ENCODE data around the gene NCKAP5. TPM values are rescaled to one million over a fixed set of nuclear protein-coding genes. Genes with fewer than 3 reads are reported as not detected.

NCKAP5 gene
- total and polyA plus RNA-seq, 8 donors = 0.23 to 1.5 (median 0.44) TPM

GRCh38 chr2:133248264-133248663 lies 320.0 kb downstream of the NCKAP5 start:
- H3K4me1 ChIP-seq = no peaks in the 10 kb centered on the region
- TF ChIP-seq CTCF (IDR thresholded peaks at IDR 0.05) = no peak
- no peak overlapping the region for H3K27ac ChIP-seq
- ATAC-seq = no peak
- H3K27me3 ChIP-seq = no peaks in the 10 kb centered on the region
- no peak for DNase-seq
- no peaks in the 10 kb centered on the region for H3K9me3 ChIP-seq
- 73 to 74% methylated on average over 4 of the region's 4 CpGs for WGBS, 2 donors
- no peaks in the 10 kb centered on the region for H3K36me3 ChIP-seq
- H3K4me3 ChIP-seq = no peak overlapping the region
- intact Hi-C loops (cut with DNase I) = no loop called here
- FAIRE-seq = no peak

- FAIRE-seq (no peak), DNase-seq (no peak), ATAC-seq (peak in 2 of 4 donors; percentile 26 to 63)
- TF ChIP-seq CTCF (IDR thresholded peaks at IDR 0.05) = no peak
- intact Hi-C loops (cut with DNase I) = no loop called here
- H3K27ac ChIP-seq = no peak overlapping the region
- WGBS, 2 donors = 77 to 85% methylated on average over 2 of the region's 2 CpGs
- H3K4me3 ChIP-seq = no peak overlapping the region
- no peaks in the 10 kb centered on the region for H3K36me3 ChIP-seq
- no peaks in the 10 kb centered on the region for H3K27me3 ChIP-seq
- no peaks in the 10 kb centered on the region for H3K4me1 ChIP-seq
- H3K9me3 ChIP-seq = no peaks in the 10 kb centered on the region
Measured at GRCh38 chr2:133247631-133248030, 320.6 kb downstream of the NCKAP5 start.

- ATAC-seq (no peak), FAIRE-seq (no peak), DNase-seq (no peak)
- intact Hi-C loops (cut with DNase I) = no loop called here
- no peak overlapping the region for H3K4me3 ChIP-seq
- TF ChIP-seq CTCF (IDR thresholded peaks at IDR 0.05) = no peak
- no peaks in the 10 kb centered on the region for H3K27me3 ChIP-seq
- no peaks in the 10 kb centered on the region for H3K9me3 ChIP-seq
- 42 to 56% methylated on average over 2 of the region's 2 CpGs for WGBS, 2 donors
- peaks cover 0 to 3% (median 0%) of the 10 kb centered on the region in 3 donors for H3K4me1 ChIP-seq
- no peak overlapping the region for H3K27ac ChIP-seq
- no peaks in the 10 kb centered on the region for H3K36me3 ChIP-seq
Measured at GRCh38 chr2:133241224-133241571, 327.1 kb downstream of the NCKAP5 start.

- Histone ChIP-seq H3K36me3 (no peaks in the 10 kb centered on the region), H3K27me3 (no peaks in the 10 kb centered on the region), H3K4me3 (no peak overlapping the region), H3K27ac (no peak overlapping the region), H3K4me1 (peaks cover 0 to 3% (median 0%) of the 10 kb centered on the region in 3 donors), H3K9me3 (no peaks in the 10 kb centered on the region)
- intact Hi-C loops (cut with DNase I) = no loop called here
- TF ChIP-seq CTCF (IDR thresholded peaks at IDR 0.05) = no peak
- no peak for DNase-seq
- ATAC-seq = no peak
- FAIRE-seq = peak; percentile 20
- WGBS, 2 donors = 62 to 69% methylated on average over 5 of the region's 5 CpGs
Measured at GRCh38 chr2:133240491-133241223, 327.6 kb downstream of the NCKAP5 start.

GRCh38 chr2:133235968-133236367 lies 332.3 kb downstream of the NCKAP5 start:
- no peaks in the 10 kb centered on the region for H3K27me3 ChIP-seq
- H3K27ac ChIP-seq = no peak overlapping the region
- H3K4me1 ChIP-seq = peaks cover 0 to 3% (median 0%) of the 10 kb centered on the region in 3 donors
- no peaks in the 10 kb centered on the region for H3K9me3 ChIP-seq
- no peak for DNase-seq
- no peak for FAIRE-seq
- 59 to 80% methylated on average over 1 of the region's 1 CpG for WGBS, 2 donors
- no peaks in the 10 kb centered on the region for H3K36me3 ChIP-seq
- intact Hi-C loops (cut with DNase I) = no loop called here
- TF ChIP-seq CTCF (IDR thresholded peaks at IDR 0.05) = no peak
- H3K4me3 ChIP-seq = no peak overlapping the region
- no peak for ATAC-seq

Measured in pancreas (tissue), 10 donors.